HG03354 (cell line): ENCODE results near the gene TBX1.

Experiments used
- ATAC-seq: cut with Tn5 transposase; IDR thresholded peaks from one replicate; pipeline ENCODE4 v1.9.1; 2021; ENCODE audit warnings: mild to moderate bottlenecking; ENCODE audit not compliant: unreplicated experiment, poor library complexity, severe bottlenecking

Gene TBX1

GRCh38 chr22:19749876-19750275, 10.7 kb upstream of the TBX1 start:
- ATAC-seq = no peak

GRCh38 chr22:19750507-19751490, 9.8 kb upstream of the TBX1 start:
- no peak for ATAC-seq

GRCh38 chr22:19751497-19752245, 8.9 kb upstream of the TBX1 start:
- no peak for ATAC-seq

GRCh38 chr22:19753090-19753842, 7.3 kb upstream of the TBX1 start:
- ATAC-seq = no peak

GRCh38 chr22:19753996-19754700, 6.4 kb upstream of the TBX1 start:
- ATAC-seq = no peak

- no peak for ATAC-seq
Observed at GRCh38 chr22:19754701-19755144, 5.9 kb upstream of the TBX1 start.

GRCh38 chr22:19755145-19755710, 5.3 kb upstream of the TBX1 start:
- ATAC-seq = no peak

GRCh38 chr22:19755722-19756287, 4.8 kb upstream of the TBX1 start:
- ATAC-seq = no peak

GRCh38 chr22:19756288-19757128, 4.1 kb upstream of the TBX1 start:
- ATAC-seq = no peak

- ATAC-seq = no peak
Observed at GRCh38 chr22:19757140-19757984, 3.2 kb upstream of the TBX1 start.

- no peak for ATAC-seq
Observed at GRCh38 chr22:19757985-19758895, 2.3 kb upstream of the TBX1 start.

- ATAC-seq = no peak
Observed at GRCh38 chr22:19758896-19759426, 1.6 kb upstream of the TBX1 start.

GRCh38 chr22:19759427-19760057, 1.0 kb upstream of the TBX1 start:
- no peak for ATAC-seq

GRCh38 chr22:19760951-19761724, 560 bp downstream of the TBX1 start:
- no peak for ATAC-seq
